HEK293T (cell line): ENCODE measurements around the gene CD48.

Source experiments
- CTCF ChIA-PET: fragments of 350-600 bp; formaldehyde crosslinking; extraction: SDS; loops from one replicate; lab custom pipeline; 2021; ENCODE audit warnings: antibody characterized with exemption, inconsistent platforms; lab: Yijun Ruan, JAX
- POLR2A ChIA-PET: fragments of 350-600 bp; formaldehyde crosslinking; extraction: SDS; loops from one replicate; lab custom pipeline; 2020; ENCODE audit warnings: antibody characterized with exemption, inconsistent platforms; lab: Yijun Ruan, JAX
- DNase-seq: peaks from one replicate; pipeline ENCODE4 v3.0.0; 2012; ENCODE audit warnings: mixed read lengths; ENCODE audit errors: extremely low spot score
- ARNT ChIP-seq: fragments of 450-650 bp; IDR thresholded peaks from 2 replicates; pipeline ENCODE4 v1.6.1; 2017; ENCODE audit warnings: mild to moderate bottlenecking
- BHLHE40 ChIP-seq: fragments of 450-650 bp; IDR thresholded peaks from 2 replicates; pipeline ENCODE4 v1.6.1; 2016; ENCODE audit warnings: mild to moderate bottlenecking, moderate library complexity, borderline replicate concordance
- CTBP1 ChIP-seq: fragments of 450-650 bp; IDR thresholded peaks from 2 replicates; pipeline ENCODE4 v1.6.1; 2016; ENCODE audit warnings: borderline replicate concordance
- ELF4 ChIP-seq: fragments of 450-650 bp; IDR thresholded peaks from 2 replicates; pipeline ENCODE4 v1.6.1; 2017; ENCODE audit warnings: antibody characterized with exemption
- FOXA1 ChIP-seq: fragments of 450-650 bp; IDR thresholded peaks from 2 replicates; pipeline ENCODE4 v1.6.1; 2016; ENCODE audit warnings: mild to moderate bottlenecking
- FOXK2 ChIP-seq: fragments of 450-650 bp; IDR thresholded peaks from 2 replicates; pipeline ENCODE4 v1.6.1; 2016; ENCODE audit warnings: mild to moderate bottlenecking
- FOXM1 ChIP-seq: fragments of 450-650 bp; IDR thresholded peaks from 2 replicates; pipeline ENCODE4 v1.6.1; 2017; ENCODE audit warnings: mild to moderate bottlenecking, borderline replicate concordance
- HDGF ChIP-seq: fragments of 450-650 bp; IDR thresholded peaks from 2 replicates; pipeline ENCODE4 v1.6.1; 2017; ENCODE audit warnings: antibody characterized with exemption, borderline replicate concordance
- L3MBTL2 ChIP-seq: fragments of 450-650 bp; conservative IDR thresholded peaks from 2 replicates; pipeline ENCODE4 v1.6.1; 2016; ENCODE audit warnings: mild to moderate bottlenecking
- LEF1 ChIP-seq: fragments of 450-650 bp; IDR thresholded peaks from 2 replicates; pipeline ENCODE4 v1.6.1; 2017; ENCODE audit warnings: mild to moderate bottlenecking, borderline replicate concordance
- NFRKB ChIP-seq: fragments of 450-650 bp; IDR thresholded peaks from 2 replicates; pipeline ENCODE4 v1.6.1; 2016; ENCODE audit warnings: mild to moderate bottlenecking, moderate library complexity
- PKNOX1 ChIP-seq: fragments of 450-650 bp; IDR thresholded peaks from 2 replicates; pipeline ENCODE4 v1.6.1; 2016
- SP1 ChIP-seq: fragments of 450-650 bp; IDR thresholded peaks from 2 replicates; pipeline ENCODE4 v1.6.1; 2017
- SUZ12 ChIP-seq: fragments of 450-650 bp; IDR thresholded peaks from 2 replicates; pipeline ENCODE4 v1.6.1; 2016; ENCODE audit warnings: mild to moderate bottlenecking
- TARDBP ChIP-seq: fragments of 450-650 bp; IDR thresholded peaks from 2 replicates; pipeline ENCODE4 v1.6.1; 2016
- ZNF384 ChIP-seq: fragments of 450-650 bp; IDR thresholded peaks from 2 replicates; pipeline ENCODE4 v1.6.1; 2016

CD48 gene

DNA sequence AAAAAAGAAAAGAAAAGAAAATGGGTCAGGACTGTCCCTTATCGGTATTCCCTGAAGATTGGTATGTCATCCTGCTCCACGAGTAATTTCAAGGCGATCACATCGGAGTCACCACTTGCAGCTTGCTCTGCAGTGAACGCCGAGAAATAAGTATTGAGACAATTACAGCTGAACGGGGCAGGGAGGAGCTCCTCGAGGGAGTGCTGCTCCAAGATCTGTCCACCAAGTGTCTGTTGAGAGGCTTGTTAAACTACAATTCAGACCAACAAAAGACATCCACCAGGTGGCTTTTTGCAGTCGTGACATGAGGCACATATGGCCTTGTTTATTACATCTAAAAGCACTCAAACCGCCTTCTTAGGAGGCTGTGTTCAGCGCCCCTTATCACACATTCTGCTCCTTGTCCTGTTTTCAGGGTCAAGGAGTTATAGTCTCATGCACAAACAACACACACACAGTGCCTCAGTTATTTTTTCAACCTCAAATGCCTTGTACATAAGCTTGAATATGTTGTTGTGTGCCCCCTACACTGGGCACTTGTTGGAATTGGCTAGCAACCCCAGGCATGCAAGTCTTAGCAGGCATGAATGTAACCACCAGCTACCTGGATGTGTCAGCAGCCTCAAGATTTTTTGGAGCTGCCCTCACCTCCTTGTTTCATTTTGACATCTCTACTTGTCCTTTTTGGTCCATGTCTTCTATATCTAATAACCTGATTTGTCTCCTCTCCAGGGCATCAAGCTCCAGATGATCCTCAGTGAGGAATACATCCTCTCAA lies 13.0 kb upstream of the CD48 start:
- CTCF ChIA-PET = interaction anchor here (0.5 kb wide), 1 partner anchor 163 kb away, joined by 3 read pairs; no protein-coding TSS in a partner anchor
- DNase-seq = no peak
- POLR2A ChIA-PET = interaction anchor here (0.6 kb wide), 1 partner anchor 312 kb away, joined by 3 read pairs; no protein-coding TSS in a partner anchor
- TF ChIP-seq SUZ12 (no peak), PKNOX1 (no peak), FOXA1 (no peak), SP1 (no peak), ARNT (no peak), HDGF (no peak), ZNF384 (no peak), CTBP1 (no peak), FOXM1 (no peak), ELF4 (no peak), TARDBP (no peak), FOXK2 (no peak), L3MBTL2 (no peak)

GRCh38 chr1:160723332-160723731 lies 11.7 kb upstream of the CD48 start:
- POLR2A ChIA-PET = no interaction called here
- TF ChIP-seq ELF4 (no peak), CTBP1 (no peak), ARNT (no peak), PKNOX1 (no peak), BHLHE40 (no peak), FOXA1 (no peak), HDGF (no peak), L3MBTL2 (no peak), FOXM1 (no peak), LEF1 (no peak)
- no peak for DNase-seq
- CTCF ChIA-PET = no interaction called here

- ChIA-PET POLR2A (no interaction called here), CTCF (no interaction called here)
- no peak for DNase-seq
- TF ChIP-seq NFRKB = no peak
- no peak for TF ChIP-seq FOXA1
- TF ChIP-seq L3MBTL2 = no peak
- no peak for TF ChIP-seq BHLHE40
- TF ChIP-seq FOXK2 = no peak
- TF ChIP-seq ARNT = no peak
- no peak for TF ChIP-seq HDGF
Measured at GRCh38 chr1:160722726-160723125, 11.1 kb upstream of the CD48 start.

GRCh38 chr1:160721473-160721872 lies 9.9 kb upstream of the CD48 start:
- no peak for DNase-seq
- TF ChIP-seq L3MBTL2 (no peak), ARNT (no peak), NFRKB (no peak), PKNOX1 (no peak), LEF1 (no peak), BHLHE40 (no peak), CTBP1 (no peak), FOXK2 (no peak), ZNF384 (no peak), SP1 (no peak), HDGF (no peak)
- ChIA-PET CTCF (no interaction called here), POLR2A (no interaction called here)

GRCh38 chr1:160720356-160721085 lies 8.9 kb upstream of the CD48 start:
- ChIA-PET CTCF (no interaction called here), POLR2A (no interaction called here)
- no peak for TF ChIP-seq TARDBP
- DNase-seq = no peak

- DNase-seq = no peak
- TF ChIP-seq L3MBTL2 = no peak
- no peak for TF ChIP-seq SP1
- no peak for TF ChIP-seq FOXM1
- TF ChIP-seq SUZ12 = no peak
- TF ChIP-seq ARNT = no peak
- no peak for TF ChIP-seq FOXA1
- no peak for TF ChIP-seq NFRKB
- no peak for TF ChIP-seq FOXK2
- no peak for TF ChIP-seq LEF1
- no peak for TF ChIP-seq CTBP1
- TF ChIP-seq BHLHE40 = no peak
- no peak for TF ChIP-seq ZNF384
- TF ChIP-seq PKNOX1 = no peak
- ChIA-PET POLR2A (no interaction called here), CTCF (no interaction called here)
Measured at GRCh38 chr1:160718210-160718609, 6.6 kb upstream of the CD48 start.
